Measurements from ENCODE around the gene KCNN1.
A peak's percentile ranks its signal among the peaks of the same experiment; 100 is the strongest.
"Not testable (repeated sequence)": the region's sequence is repeated elsewhere in the genome, so short reads cannot be mapped to it uniquely, and the experiment has no call there.

Gene KCNN1

DNA sequence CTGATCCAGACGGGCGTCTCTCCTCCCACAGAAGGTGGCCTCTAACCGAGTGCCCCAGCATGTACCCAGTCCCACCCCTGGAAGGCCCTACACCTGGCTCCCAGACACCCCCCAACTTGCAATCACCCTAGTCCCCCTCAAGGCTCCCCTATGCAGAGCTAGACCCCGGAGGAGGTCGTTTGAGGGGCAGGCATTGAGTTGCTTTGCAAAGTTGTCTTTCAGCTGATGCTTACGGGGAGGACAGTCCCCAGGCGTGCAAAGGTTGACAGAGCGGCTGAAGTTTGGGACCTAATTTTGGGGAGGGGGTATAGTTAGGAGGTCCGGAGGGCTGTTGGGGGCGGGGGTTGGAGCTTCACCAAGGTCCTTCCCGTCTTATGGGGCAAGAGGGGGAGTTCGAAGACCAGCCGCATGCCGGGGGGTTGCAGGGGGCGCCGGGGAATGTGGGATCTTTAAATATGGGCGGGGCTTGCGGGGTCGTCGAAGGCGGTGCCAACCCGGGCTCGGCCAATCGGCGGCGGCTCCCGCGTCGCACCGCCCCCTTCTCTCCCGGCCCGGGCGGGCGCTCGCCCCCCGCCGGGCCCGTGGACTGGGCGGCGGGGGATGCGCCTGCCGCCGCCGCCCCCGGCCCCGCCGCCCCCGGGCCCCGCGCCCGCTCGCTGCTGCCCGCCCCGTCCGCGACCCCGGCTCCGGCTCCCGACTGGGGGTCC lies at the start of gene KCNN1:
KCNN1 (plus strand) TSS at position 558 of the 707 bp plus-strand sequence. CDS start 6,782 bp downstream, outside the sequence.
- no peak for DNase-seq (ENCODE audit: low spot score)

DNA sequence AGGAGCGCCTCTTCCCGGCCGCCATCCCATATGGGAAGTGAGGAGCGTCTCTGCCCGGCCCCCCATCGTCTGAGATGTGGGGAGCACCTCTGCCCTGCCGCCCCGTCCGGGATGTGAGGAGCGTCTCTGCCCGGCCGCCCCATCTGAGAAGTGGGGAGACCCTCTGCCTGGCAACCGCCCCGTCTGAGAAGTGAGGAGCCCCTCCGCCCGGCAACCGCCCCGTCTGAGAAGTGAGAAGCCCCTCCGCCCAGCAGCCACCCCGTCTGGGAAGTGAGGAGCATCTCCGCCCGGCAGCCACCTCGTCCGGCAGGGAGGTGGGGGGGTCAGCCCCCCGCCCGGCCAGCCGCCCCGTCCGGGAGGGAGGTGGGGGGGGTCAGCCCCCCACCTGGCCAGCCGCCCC lies 48.8 kb upstream of the KCNN1 start:
- not testable (repeated sequence) for DNase-seq (ENCODE audit: low spot score)

DNA sequence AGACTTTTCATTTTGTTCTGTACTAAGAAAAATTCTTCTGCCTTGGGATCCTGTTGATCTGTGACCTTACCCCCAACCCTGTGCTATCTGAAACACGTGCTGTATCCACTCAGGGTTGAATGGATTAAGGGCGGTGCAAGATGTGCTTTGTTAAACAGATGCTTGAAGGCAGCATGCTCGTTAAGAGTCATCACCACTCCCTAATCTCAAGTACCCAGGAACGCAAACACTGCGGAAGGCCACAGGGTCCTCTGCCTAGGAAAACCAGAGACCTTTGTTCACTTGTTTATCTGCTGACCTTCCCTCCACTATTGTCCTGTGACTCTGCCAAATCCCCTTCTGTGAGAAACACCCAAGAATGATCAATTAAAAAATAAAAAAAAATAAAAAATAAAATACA lies 47.8 kb upstream of the KCNN1 start:
- not testable (repeated sequence) for DNase-seq (ENCODE audit: low spot score)

DNA sequence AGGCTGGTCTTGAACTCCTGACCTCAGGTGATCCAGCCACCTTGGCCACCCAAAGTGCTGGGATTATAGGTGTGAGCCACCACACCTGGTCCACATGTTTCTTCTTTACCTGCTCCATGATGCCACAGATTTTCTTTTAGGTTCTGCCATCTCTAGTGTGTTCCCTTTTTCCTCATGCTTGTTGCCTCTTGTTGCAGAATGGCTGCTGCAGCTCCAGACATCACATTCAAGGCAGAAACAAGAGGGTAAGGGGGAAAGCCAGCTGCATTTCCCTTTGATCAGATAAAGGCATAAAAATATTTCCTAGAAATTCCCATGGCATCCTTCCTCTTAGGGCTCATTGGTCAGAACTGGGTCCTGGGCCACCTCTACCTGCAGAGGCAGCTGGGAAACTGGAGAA lies 46.4 kb upstream of the KCNN1 start:
- no peak for DNase-seq (ENCODE audit: low spot score)

DNA sequence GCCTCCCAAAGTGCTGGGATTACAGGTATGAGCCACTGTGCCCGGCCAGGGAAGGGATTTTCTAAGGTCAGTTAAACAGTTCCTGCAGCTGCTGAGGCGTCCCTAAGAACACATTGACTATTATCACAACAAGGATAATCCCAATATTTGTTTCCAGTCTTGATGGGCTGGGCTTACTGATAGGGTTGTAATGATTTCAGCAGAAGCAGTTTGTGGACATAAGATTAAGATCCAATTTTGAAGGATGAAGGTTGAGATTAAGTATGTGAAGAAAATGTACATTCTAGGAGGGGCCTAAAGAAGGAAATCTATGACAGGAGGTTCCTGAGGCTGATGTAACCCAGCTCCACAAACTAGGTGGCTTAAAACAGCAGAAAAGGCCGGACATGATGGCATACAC lies 44.8 kb upstream of the KCNN1 start:
- DNase-seq (ENCODE audit: low spot score), result no peak

DNA sequence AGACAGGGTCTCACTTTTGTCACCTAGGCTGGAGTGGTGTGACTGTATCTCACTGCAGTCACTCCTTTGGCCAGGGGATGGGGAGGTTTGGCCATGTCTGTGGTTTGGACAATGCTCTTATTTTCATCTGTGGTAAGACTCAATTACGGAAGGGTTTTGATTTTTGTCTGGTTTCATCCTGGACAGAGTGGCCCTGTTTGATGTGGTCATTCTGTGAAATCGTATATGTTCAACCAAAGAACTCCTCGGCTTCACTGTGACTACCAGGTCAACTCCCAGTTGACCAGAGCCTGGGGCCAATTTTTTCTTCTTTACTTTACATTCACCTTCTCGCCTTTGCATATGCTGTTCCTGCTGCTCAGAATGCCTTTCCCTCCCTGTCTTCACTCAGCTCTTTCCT lies 40.9 kb upstream of the KCNN1 start:
- DNase-seq (ENCODE audit: low spot score), result no peak

DNA sequence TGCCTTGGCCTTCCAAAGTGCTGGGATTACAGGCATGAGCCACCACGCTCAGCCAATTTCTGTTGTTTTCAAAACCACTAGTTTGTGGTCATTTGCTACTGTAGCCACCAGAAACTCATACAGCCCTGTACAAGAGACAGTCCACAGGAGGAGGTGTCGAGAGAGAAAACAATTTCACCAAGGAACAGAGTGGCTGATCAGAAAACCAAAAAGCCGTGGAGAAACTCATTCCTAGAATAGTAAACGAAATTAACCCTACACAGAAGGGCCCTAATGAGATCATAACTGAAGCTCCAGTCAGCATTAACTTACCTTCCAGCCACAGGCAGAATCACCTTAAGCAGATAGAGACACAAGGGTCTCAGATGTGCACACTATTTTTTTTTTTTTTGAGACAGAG lies 37.9 kb upstream of the KCNN1 start:
- no peak for DNase-seq (ENCODE audit: low spot score)

DNA sequence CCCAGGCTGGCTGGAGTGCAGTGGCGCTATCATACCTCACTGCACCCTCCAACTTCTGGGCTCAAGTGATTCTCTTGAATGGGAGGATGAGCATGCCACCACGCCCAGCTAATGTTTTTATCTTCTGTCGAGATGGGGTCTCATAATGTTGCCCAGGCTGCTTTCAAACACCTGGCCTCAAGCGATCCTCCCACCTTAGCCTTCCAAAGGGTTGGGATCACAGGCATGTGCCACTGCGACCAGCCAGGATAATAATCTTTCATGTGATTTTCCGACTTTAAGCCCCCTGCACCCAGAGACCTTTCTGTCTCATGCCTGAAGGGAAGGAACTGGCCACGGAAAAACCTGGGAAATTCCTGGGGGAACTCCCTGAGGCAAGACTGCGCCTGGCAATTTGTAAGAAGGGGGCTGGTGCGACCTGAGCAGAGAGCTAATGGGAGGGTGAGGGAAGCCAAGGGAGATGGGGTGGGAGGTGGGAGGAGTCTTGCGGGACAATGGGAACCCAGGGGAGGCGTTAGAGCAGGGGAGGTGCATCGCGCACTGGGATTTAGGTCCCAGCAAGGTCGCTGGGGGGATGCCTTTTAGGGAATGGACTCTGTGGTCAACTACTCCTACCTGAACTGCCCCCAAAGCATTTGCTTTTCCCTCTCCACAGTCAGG lies 35.2 kb upstream of the KCNN1 start:
- no peak for DNase-seq (ENCODE audit: low spot score)

DNA sequence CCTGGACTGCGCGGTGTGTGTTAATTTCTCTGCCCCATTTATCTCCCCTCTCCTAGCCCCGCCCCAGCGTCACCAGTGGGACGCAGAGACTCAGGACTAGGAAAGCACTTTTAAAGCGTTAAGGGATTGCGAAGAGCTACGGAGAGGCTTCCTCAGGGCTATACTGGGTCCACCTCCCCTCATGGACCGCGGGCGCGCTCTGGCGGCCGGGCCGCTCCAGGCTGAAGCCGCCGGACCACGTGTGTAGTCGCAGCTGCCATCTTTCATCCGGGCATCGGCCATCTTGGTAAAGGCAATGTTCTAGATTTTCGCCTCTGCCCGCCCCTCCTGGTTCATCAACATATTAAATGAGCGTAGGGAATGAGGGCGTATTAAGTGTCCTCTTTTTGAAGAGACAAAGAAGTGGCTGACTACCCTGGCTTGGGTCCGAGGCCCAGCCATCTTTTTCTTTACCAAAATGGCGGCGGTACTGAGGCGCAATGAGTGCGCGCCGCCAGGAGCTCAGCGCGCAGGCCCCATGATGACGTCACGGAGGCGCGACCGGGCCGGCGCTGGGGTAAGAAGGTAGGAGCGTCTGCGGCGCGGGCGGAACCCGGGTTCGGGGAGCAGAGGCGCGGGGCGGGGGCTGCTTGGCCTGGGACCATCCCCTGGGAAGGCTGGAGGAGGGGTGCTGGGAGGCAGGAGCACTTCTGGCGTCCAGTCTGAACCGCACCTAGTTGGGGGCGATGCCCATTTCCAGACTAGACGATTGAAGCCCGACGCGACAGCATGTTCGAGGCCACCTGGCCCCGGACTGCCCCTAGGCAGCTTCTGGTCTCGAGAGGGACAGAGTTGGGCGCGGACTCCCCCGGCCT lies 34.2 kb upstream of the KCNN1 start, which contains the start of gene CCDC124:
CCDC124 (plus strand) TSS at position 531 of the 854 bp plus-strand sequence. CDS start 3,406 bp downstream, outside the sequence.
- peak; percentile 93 for DNase-seq (ENCODE audit: low spot score)

DNA sequence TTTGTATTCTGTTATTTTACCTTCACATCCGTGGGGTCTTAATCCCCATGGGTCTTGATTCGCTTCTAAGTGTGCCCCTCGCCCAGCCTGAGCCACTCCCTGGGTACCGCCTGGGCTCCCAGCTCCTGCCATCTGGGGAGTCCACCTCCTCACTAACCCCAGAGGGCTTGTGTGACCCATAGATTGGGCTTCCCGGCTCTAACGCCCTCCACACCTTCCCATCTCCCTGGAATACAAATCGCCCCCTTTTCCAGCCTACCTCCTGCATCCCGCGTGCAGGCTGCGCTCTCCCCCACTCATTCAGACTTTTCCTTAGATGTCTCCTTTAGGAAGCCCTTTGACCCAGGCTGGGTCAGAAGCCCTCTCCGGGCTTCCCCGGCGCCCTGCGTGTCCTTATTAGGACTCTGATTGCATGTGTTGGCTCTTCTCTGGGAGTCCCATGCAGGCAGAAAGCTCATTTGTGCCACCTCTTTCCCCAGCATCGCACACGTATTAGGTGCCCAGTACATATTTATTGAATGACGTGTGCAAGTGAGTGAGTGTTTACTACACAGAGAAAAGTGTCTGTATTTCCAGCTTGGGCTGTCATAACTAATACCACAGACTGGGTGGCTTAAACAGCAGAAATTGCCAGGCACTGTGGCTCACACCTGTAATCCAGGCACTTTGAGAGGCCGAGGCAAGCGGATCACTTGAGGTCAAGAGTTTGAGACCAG lies 33.3 kb upstream of the KCNN1 start:
- DNase-seq (ENCODE audit: low spot score), result no peak

DNA sequence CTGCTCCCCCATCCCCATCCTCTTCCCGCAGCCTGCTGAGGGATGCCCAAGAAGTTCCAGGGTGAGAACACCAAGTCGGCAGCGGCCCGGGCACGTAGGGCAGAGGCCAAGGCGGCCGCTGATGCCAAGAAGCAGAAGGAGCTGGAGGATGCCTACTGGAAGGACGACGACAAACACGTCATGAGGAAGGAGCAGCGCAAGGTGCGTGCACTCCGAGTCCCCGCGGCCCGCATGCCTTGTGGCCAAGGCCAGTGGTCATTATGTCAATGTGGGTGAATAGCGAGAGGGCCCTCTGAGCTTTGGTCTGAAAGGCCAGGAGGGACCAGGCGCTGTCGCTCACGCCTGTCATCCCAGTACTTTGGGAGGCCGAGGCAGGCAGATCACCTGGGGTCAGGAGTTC lies 30.5 kb upstream of the KCNN1 start:
- DNase-seq (ENCODE audit: low spot score), result no peak

DNA sequence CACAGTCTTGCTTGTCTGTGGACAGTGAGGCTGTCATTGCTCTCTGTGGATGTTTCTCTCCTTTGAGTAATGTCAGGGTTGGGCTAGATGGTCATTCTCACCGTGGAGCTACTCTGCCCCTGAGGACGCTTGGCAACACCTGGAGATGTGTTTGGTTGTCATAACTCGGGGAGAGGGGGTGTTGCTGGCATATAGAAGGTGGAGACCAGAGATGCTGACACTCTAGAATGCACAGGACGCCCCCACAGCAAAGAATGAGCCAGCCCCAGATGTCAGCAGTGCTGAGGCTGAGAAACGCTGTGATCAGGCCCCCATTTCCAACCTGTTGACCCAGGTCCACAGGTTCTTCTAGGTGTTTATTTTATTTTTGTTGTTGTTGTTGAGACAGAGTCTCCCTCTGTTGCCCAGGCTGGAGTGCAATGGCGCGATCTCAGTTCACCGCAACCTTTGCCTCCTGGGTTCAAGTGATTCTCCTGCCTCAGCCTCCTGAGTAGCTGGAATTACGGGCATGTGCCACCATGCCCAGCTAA lies 29.5 kb upstream of the KCNN1 start:
- DNase-seq (ENCODE audit: low spot score), result no peak

DNA sequence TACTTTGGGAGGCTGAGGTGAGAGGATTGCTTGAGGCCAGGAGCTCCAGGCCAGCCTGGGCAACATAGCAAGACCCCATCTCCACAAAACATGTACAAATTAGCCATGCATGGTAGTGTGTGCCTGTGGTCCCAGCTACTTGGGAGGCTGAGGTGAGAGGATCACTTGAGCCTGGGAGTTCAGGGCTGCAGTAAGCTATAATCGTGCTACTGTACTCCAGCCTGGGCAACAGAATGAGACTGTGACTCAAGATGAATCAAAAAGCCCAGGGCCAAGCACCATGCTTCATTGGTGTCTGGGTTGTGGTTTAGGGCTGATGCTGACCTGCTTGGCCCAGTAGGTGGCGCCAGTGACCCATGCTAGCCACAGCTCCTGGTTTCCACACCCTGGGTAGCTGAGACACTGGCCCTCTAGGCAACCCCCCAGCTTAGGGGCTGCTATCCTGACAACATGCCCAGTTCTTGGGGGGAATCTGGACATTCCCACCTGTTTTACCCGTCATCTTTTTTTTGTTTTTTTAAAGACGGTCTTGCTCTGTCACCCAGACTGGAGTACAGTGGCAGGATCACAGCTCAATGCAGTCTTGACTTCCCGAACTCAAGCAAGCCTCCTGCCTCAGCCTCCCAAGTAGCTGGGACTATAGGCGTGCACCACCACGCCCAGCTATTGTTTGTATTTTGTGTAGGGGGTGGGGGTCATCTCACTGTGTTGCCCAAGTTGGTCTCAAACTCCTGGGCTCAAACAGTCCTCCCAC lies 28.6 kb upstream of the KCNN1 start:
- DNase-seq (ENCODE audit: low spot score), result peak; percentile 86

DNA sequence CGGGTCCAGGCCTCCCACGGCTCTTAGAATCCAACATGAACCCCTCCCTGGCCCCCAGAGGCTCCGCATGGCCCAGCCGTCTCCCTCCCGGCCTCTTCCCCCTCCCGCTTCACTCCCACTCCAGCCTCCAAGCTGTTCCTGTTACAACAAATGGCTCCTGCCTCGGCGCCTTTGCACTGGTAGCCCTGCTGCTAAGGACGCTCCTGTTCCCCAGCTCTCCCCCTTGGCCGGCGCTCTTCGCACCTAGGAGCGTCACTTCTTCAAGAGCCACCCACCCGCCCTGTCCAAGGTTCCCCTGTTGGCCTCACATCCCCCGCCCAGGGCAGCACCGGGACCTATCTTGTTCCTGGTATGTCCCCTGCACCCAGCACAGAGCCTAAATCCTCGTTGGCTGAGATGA lies 24.7 kb upstream of the KCNN1 start:
- no peak for DNase-seq (ENCODE audit: low spot score)

DNA sequence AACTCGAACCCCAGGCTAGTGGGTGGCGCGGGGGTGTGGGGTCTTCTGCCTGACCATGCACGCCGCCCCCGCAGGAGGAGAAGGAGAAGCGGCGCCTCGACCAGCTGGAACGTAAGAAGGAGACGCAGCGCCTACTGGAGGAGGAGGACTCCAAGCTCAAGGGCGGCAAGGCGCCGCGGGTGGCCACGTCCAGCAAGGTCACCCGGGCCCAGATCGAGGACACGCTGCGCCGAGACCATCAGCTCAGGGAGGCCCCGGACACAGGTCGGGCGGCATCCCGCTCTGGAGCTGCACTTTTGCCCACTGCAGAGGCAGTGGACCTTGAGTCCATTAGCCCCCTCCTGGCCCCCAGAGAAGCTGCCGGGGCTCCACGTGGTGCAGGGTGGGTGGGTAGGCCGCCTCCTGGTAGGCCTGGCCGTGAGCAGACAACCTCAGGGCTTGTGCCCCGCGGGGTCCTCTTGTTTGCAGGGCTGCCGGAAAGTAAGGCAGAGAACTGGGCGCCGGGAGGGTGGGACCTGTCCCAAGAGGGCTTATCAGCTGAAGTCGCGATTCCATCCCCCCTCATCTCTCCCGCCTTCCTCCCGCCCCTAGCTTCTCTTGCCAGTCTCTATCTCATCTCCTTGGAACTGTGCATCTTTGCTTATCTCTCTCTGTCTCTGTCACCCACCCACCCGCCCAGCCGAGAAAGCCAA lies 24.2 kb upstream of the KCNN1 start:
- DNase-seq (ENCODE audit: low spot score), result no peak

DNA sequence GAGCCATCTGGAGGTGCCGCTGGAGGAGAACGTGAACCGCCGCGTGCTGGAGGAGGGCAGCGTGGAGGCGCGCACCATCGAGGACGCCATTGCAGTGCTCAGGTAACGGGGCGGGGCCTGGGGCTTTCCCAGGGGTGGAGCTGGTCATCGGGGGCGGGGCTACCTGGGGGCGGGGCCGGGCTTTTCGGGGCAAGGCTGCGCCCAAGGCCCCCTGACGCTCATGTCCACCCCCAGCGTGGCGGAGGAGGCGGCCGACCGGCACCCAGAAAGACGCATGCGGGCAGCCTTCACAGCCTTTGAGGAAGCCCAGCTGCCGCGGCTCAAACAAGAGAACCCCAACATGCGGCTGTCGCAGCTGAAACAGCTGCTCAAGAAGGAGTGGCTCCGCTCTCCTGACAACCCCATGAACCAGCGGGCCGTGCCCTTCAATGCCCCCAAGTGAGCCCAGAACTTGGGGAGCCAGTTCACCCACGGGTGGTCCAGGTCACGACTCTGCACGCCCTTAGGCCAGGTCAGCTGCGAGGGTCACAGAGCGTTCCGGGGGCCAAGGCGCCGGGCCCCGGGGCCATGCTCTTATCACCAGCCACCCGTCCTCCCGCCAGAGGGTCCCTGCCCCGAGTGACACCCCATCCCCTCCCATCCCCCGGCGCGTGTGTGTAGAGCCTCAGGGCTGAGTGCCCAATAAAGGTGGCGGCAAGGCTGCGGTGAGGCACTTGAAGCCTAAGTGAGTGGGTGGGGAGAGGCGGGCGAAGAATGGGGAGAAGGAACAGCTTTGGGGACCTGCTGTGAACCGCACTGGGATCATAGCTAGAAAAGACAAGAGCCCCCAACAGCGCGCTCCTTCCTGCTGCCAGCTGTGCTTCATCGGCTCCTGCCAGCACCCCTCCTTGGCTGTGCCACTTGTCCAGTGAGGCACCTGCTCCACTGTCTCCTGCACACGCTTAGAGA lies 23.4 kb upstream of the KCNN1 start:
- no peak for DNase-seq (ENCODE audit: low spot score)

DNA sequence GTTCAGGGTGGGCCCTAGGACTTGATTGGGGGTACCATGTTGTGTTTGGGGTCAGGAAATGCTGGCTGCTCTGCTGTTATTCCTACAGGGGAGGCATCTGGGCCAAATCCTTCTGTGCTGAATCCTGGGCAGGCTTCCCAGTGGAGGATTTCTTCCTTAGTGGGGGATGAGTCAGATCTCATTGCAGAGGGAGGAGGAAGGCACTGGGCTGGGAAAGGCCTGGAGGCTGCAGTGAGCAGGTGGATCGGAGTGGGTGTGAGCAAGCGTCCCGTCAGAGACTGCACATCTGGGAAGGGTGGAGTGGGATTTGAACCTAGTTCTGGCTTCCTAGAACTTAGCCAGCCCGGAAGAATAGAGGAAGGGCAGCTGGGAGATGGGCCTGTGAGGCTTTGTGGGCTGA lies 22.6 kb upstream of the KCNN1 start:
- DNase-seq (ENCODE audit: low spot score), result no peak

DNA sequence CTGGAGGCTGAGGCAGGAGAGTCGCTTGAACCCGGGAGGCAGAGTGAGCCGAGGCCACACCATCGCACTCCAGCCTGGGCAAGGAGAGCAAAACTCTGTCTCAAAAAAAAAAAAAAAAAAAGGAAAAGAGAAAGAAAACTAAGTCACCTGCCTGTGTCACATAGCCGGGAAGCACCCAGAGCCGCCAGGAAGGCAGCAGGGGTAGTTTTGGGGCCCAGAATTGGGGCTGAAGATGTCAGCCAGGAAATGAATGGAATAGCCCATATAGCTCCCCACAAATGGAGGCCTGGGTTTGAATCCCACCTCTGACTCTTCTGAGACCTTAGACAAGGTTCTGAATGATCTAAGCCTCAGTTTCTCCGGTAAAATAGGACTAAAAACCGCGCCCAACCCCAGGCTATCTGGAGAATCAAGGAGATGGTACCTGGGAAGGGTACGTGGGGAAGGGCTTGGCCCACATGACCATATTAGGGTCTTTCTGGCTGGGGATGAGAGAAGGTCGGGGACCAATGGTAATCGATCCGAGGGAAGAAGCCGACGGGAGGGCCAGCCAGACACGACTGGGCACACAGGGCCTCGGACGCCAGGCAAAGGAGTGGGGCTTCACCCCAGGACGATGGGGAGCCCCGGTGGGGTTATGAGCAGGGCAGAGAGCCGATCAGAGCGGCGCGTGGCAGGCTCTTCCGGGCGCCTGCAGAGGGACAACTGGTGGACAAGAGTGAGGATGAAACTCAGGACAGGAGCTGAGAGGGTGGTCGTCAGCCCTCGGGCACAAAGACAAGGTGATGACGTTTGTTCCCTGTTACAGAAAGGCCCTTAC lies 19.7 kb upstream of the KCNN1 start:
- no peak for DNase-seq (ENCODE audit: low spot score)

Data from Ammon's horn (tissue), 1 donor.